K562 (cell line): ENCODE data around the gene TAX1BP1. TPM values are rescaled to one million over a fixed set of nuclear protein-coding genes. Genes with fewer than 3 reads are reported as not detected.
A peak's percentile ranks its signal among the peaks of the same experiment; 100 is the strongest.

ENCODE experiments used
- CCNT2 ChIP-seq: IDR thresholded peaks from 2 replicates; pipeline ENCODE4 v1.6.1; 2011; ENCODE audit warnings: borderline replicate concordance, low read depth, mild to moderate bottlenecking, moderate library complexity, mixed read lengths, low read length; ENCODE audit not compliant: insufficient read length; ENCODE audit errors: extremely low read depth
- FOXK1 ChIP-seq: sonication (generic); formaldehyde crosslinking; IDR thresholded peaks from 2 replicates; pipeline ENCODE4 v1.8.0; 2022; ENCODE audit warnings: missing genetic modification reagents, mild to moderate bottlenecking, borderline replicate concordance
- FOXK2 ChIP-seq, 2 experiments: fragments of 450-650 bp; IDR thresholded peaks in 1 of 2; conservative IDR thresholded peaks in 1 of 2; 2 replicates each; pipeline ENCODE4 v1.6.1; 2016; ENCODE audit warnings: low read depth in 2 of 2, mild to moderate bottlenecking in 1 of 2
- MTF1 ChIP-seq: fragments of 250-450 bp; sonication (Bioruptor Pico); IDR thresholded peaks from 2 replicates; pipeline ENCODE4 v1.9.0; 2021; ENCODE audit warnings: moderate library complexity, mild to moderate bottlenecking, inconsistent platforms, borderline replicate concordance
- NR2C2 ChIP-seq, 2 experiments: fragments of 200-800 bp in 1 of 2; sonication (Bioruptor generic) in 1 of 2; sonication (generic) in 1 of 2; formaldehyde crosslinking in 1 of 2; IDR thresholded peaks; 2 replicates each; pipeline versions ENCODE4 v1.6.1 to v1.8.0; 2016 to 2022; ENCODE audit warnings: mild to moderate bottlenecking in 1 of 2, missing compliant biosample characterization in 1 of 2, missing genetic modification characterization in 1 of 2, missing genetic modification reagents in 1 of 2
- OTX1 ChIP-seq: fragments of 450-650 bp; formaldehyde crosslinking; IDR thresholded peaks from 2 replicates; pipeline ENCODE4 v1.4.0; 2022; ENCODE audit warnings: mild to moderate bottlenecking
- SAFB2 ChIP-seq: fragments of 200-400 bp; formaldehyde crosslinking; IDR thresholded peaks from 2 replicates; pipeline ENCODE4 v1.6.1; 2018; ENCODE audit warnings: borderline replicate concordance, low read length, low read depth, moderate library complexity; ENCODE audit not compliant: severe bottlenecking
- ZFX ChIP-seq: sonication (generic); formaldehyde crosslinking; IDR thresholded peaks from 2 replicates; pipeline ENCODE4 v1.8.0; 2022; ENCODE audit warnings: mild to moderate bottlenecking, missing genetic modification reagents, moderate library complexity
- ZKSCAN8 ChIP-seq: fragments of 200-800 bp; sonication (Bioruptor generic); IDR thresholded peaks from 2 replicates; pipeline ENCODE4 v1.6.1; 2016; ENCODE audit warnings: missing genetic modification characterization, missing compliant biosample characterization
- ZNF224 ChIP-seq: sonication (generic); formaldehyde crosslinking; IDR thresholded peaks from 2 replicates; pipeline ENCODE4 v1.8.0; 2022; ENCODE audit warnings: mild to moderate bottlenecking, missing genetic modification reagents
- ZNF232 ChIP-seq: sonication (generic); formaldehyde crosslinking; IDR thresholded peaks from 2 replicates; pipeline ENCODE4 v1.8.0; 2022; ENCODE audit warnings: mild to moderate bottlenecking, missing genetic modification reagents
- polyA plus RNA-seq, 8 experiments: library from polyadenylated mRNA; depleted of rRNA in 4 of 8; stranded (reverse) in 5 of 8; unstranded in 3 of 8; fragments of >200 nt; fragmentation: Nextera tagmentation in 2 of 8; fragmentation: Illumina TruSeq in 1 of 8; extraction: Ambion mirVana in 2 of 8; extraction: Trizol in 1 of 8; gene quantifications; 2 replicates each; pipeline versions ENCODE4 v1.2.1 to v1.2.3, GENCODE V29; 2011 to 2014; ENCODE audit warnings: inconsistent platforms in 1 of 8, missing spikeins in 1 of 8
- total RNA-seq, 7 experiments: library from RNA; depleted of rRNA in 6 of 7; stranded (reverse); fragments of >200 nt in 6 of 7; fragmentation: Illumina TruSeq in 2 of 7; extraction: Trizol in 2 of 7; gene quantifications; 2 replicates each; pipeline versions ENCODE4 v1.2.1 to v1.2.3, GENCODE V29; 2011 to 2021; ENCODE audit warnings: low replicate concordance in 1 of 7
- TF ChIP-seq, protein P1 (sequence below): fragments of 450-650 bp; IDR thresholded peaks from 2 replicates; pipeline ENCODE4 v1.6.1; 2014; ENCODE audit warnings: low read depth, mild to moderate bottlenecking, moderate library complexity, borderline replicate concordance
- TF ChIP-seq, protein P2 (sequence below): sonication (generic); formaldehyde crosslinking; IDR thresholded peaks from 2 replicates; pipeline ENCODE4 v1.5.0; 2020; ENCODE audit warnings: missing genetic modification reagents
- TF ChIP-seq, protein P3 (sequence below): fragments of 250-450 bp; sonication (Bioruptor Pico); IDR thresholded peaks from 2 replicates; pipeline ENCODE4 v1.4.0; 2020; ENCODE audit warnings: mild to moderate bottlenecking, moderate library complexity
- TF ChIP-seq, protein P4 (sequence below): fragments of 200-800 bp; sonication (Bioruptor generic); IDR thresholded peaks from 2 replicates; pipeline ENCODE4 v1.6.1; 2017; ENCODE audit warnings: missing genetic modification characterization, missing compliant biosample characterization

The TAX1BP1 gene
- total and polyA plus RNA-seq, 9 of the 15 experiments (the other 6 are each of a cell fraction or from before 2014, with no cell fraction given), result 49.0 to 119 (median 75.9) TPM

DNA sequence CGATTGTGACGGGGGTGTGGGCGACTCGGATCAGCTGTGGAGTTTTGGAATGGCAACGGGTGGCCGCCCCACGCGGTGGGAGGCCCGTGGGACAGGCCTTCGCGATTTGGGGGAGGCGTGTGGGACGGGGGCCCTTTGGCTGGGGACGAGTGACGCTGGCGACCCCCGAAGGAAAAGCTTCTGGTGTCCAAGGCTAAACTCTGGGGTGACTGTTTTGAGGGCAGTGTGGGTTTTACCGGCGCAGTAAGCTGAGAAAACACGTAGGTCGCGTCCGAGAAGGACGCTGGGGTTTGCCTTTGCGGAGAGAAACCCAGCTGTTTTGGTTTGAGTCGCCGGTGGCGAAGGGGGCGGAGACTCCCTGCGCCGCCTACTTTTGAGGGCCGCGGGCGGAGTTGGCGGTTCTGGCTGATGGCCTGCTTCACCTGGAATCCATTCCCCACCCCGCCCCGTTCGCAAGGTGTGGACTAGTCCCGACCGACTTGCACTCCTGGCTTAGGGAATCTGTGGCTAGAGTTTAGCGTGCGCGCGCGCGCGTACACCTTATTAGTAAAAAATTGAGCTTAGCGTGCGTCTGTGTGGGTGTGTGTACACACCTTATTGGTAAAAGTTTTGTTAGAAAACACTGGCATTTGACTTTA, 606 bp downstream of the TAX1BP1 start (continued):
- TF ChIP-seq, protein P1, sequence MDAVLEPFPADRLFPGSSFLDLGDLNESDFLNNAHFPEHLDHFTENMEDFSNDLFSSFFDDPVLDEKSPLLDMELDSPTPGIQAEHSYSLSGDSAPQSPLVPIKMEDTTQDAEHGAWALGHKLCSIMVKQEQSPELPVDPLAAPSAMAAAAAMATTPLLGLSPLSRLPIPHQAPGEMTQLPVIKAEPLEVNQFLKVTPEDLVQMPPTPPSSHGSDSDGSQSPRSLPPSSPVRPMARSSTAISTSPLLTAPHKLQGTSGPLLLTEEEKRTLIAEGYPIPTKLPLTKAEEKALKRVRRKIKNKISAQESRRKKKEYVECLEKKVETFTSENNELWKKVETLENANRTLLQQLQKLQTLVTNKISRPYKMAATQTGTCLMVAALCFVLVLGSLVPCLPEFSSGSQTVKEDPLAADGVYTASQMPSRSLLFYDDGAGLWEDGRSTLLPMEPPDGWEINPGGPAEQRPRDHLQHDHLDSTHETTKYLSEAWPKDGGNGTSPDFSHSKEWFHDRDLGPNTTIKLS, result no peak
- TF ChIP-seq ZNF224 (CRISPR knock-in tag) (no peak), OTX1 (CRISPR knock-in tag) (0 out of 2 replicates have a peak, but pooled peaks have one; percentile 31), CCNT2 (peak; percentile 60), FOXK1 (CRISPR knock-in tag) (peak; percentile 70; the same call in 1 of the 2 replicates), FOXK2 (conservative IDR thresholded peaks at IDR 0.05 in 1 of 2, IDR thresholded peaks at IDR 0.05 in 1 of 2; ENCODE audit: low read depth in 2 of 2) (peak in 1 of 2 experiments; percentile 45; a peak in 1 of 4 replicates), NR2C2 (CRISPR knock-in tag; IDR thresholded peaks at IDR 0.05) (0 out of 2 replicates have a peak, but pooled peaks have one; percentile 12), NR2C2 (tag; IDR thresholded peaks at IDR 0.05) (no peak), ZNF232 (CRISPR knock-in tag) (no peak), ZKSCAN8 (no peak), ZFX (peak; percentile 85), MTF1 (CRISPR knock-in tag) (no peak), SAFB2 (no peak)
- TF ChIP-seq, protein P2, sequence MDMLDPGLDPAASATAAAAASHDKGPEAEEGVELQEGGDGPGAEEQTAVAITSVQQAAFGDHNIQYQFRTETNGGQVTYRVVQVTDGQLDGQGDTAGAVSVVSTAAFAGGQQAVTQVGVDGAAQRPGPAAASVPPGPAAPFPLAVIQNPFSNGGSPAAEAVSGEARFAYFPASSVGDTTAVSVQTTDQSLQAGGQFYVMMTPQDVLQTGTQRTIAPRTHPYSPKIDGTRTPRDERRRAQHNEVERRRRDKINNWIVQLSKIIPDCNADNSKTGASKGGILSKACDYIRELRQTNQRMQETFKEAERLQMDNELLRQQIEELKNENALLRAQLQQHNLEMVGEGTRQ (CRISPR knock-in tag), result no peak
- TF ChIP-seq, protein P3, sequence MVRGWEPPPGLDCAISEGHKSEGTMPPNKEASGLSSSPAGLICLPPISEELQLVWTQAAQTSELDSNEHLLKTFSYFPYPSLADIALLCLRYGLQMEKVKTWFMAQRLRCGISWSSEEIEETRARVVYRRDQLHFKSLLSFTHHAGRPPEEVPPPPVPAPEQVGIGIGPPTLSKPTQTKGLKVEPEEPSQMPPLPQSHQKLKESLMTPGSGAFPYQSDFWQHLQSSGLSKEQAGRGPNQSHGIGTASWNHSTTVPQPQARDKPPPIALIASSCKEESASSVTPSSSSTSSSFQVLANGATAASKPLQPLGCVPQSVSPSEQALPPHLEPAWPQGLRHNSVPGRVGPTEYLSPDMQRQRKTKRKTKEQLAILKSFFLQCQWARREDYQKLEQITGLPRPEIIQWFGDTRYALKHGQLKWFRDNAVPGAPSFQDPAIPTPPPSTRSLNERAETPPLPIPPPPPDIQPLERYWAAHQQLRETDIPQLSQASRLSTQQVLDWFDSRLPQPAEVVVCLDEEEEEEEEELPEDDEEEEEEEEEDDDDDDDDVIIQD, result peak; percentile 1; the same call in 1 of the 2 replicates
- TF ChIP-seq, protein P4, sequence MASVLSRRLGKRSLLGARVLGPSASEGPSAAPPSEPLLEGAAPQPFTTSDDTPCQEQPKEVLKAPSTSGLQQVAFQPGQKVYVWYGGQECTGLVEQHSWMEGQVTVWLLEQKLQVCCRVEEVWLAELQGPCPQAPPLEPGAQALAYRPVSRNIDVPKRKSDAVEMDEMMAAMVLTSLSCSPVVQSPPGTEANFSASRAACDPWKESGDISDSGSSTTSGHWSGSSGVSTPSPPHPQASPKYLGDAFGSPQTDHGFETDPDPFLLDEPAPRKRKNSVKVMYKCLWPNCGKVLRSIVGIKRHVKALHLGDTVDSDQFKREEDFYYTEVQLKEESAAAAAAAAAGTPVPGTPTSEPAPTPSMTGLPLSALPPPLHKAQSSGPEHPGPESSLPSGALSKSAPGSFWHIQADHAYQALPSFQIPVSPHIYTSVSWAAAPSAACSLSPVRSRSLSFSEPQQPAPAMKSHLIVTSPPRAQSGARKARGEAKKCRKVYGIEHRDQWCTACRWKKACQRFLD (CRISPR knock-in tag), result peak; percentile 81; the same call in 1 of the 2 replicates
